KMS-11 (cell line): ENCODE data around the gene AZI2.

Experiments used
- H2AFZ ChIP-seq: fragments of 200-600 bp; sonication (generic); 2 replicates; pipeline ENCODE4 v1.6.1; 2016; ENCODE audit warnings: antibody characterized with exemption, mixed run types, low read depth
- H3K27ac ChIP-seq: fragments of 200-600 bp; sonication (generic); 2 replicates; pipeline ENCODE4 v1.6.1; 2016; ENCODE audit warnings: mild to moderate bottlenecking, mixed run types
- H3K27me3 ChIP-seq: fragments of 200-600 bp; sonication (generic); 2 replicates; pipeline ENCODE4 v1.6.1; 2017; ENCODE audit warnings: mild to moderate bottlenecking, low read depth, mixed run types, moderate library complexity; ENCODE audit not compliant: insufficient read depth
- H3K36me3 ChIP-seq: fragments of 200-600 bp; sonication (generic); 2 replicates; pipeline ENCODE4 v1.6.1; 2017; ENCODE audit warnings: mild to moderate bottlenecking, mixed run types; ENCODE audit not compliant: insufficient read depth
- H3K4me1 ChIP-seq: fragments of 200-600 bp; sonication (generic); 2 replicates; pipeline ENCODE4 v1.6.1; 2016; ENCODE audit warnings: mild to moderate bottlenecking, low read depth, mixed run types; ENCODE audit not compliant: poor library complexity, severe bottlenecking
- H3K4me2 ChIP-seq: fragments of 200-600 bp; sonication (generic); 2 replicates; pipeline ENCODE4 v1.7.0; 2016; ENCODE audit warnings: mild to moderate bottlenecking, mixed run types
- H3K4me3 ChIP-seq: fragments of 200-600 bp; sonication (generic); IDR thresholded peaks from 2 replicates; pipeline ENCODE4 v1.6.1; 2017; ENCODE audit warnings: low read depth, low read length, mixed read lengths; ENCODE audit not compliant: insufficient read depth
- H3K79me2 ChIP-seq: fragments of 200-600 bp; sonication (generic); 2 replicates; pipeline ENCODE4 v1.6.1; 2016; ENCODE audit warnings: low read depth, mixed run types; ENCODE audit not compliant: insufficient read depth
- H3K9ac ChIP-seq: fragments of 200-600 bp; sonication (generic); 2 replicates; pipeline ENCODE4 v1.6.1; 2016; ENCODE audit warnings: mild to moderate bottlenecking, mixed run types
- H4K20me1 ChIP-seq: fragments of 200-600 bp; sonication (generic); 2 replicates; pipeline ENCODE4 v1.6.1; 2016; ENCODE audit warnings: mild to moderate bottlenecking, mixed run types; ENCODE audit not compliant: insufficient read depth
- TF ChIP-seq, protein P1 (sequence below): fragments of 200-600 bp; sonication (generic); conservative IDR thresholded peaks from 2 replicates; pipeline ENCODE4 v1.6.1; 2017; ENCODE audit warnings: low read depth, mild to moderate bottlenecking, antibody characterized with exemption, low read length, moderate library complexity, mixed read lengths

AZI2 gene

GRCh38 chr3:28343144-28343543, 5.5 kb downstream of the AZI2 start:
- Histone ChIP-seq H4K20me1 (no peaks in the 10 kb centered on the region), H3K4me3 (no peak overlapping the region), H3K27me3 (no peaks in the 10 kb centered on the region), H3K79me2 (no peaks in the 10 kb centered on the region), H3K36me3 (no peaks in the 10 kb centered on the region), H3K27ac (no peak overlapping the region), H3K4me1 (peaks cover 21% of the 10 kb centered on the region), H2AFZ (no peak overlapping the region), H3K4me2 (no peak overlapping the region), H3K9ac (no peak overlapping the region)
- TF ChIP-seq, protein P1, sequence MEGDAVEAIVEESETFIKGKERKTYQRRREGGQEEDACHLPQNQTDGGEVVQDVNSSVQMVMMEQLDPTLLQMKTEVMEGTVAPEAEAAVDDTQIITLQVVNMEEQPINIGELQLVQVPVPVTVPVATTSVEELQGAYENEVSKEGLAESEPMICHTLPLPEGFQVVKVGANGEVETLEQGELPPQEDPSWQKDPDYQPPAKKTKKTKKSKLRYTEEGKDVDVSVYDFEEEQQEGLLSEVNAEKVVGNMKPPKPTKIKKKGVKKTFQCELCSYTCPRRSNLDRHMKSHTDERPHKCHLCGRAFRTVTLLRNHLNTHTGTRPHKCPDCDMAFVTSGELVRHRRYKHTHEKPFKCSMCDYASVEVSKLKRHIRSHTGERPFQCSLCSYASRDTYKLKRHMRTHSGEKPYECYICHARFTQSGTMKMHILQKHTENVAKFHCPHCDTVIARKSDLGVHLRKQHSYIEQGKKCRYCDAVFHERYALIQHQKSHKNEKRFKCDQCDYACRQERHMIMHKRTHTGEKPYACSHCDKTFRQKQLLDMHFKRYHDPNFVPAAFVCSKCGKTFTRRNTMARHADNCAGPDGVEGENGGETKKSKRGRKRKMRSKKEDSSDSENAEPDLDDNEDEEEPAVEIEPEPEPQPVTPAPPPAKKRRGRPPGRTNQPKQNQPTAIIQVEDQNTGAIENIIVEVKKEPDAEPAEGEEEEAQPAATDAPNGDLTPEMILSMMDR: no peak

DNA sequence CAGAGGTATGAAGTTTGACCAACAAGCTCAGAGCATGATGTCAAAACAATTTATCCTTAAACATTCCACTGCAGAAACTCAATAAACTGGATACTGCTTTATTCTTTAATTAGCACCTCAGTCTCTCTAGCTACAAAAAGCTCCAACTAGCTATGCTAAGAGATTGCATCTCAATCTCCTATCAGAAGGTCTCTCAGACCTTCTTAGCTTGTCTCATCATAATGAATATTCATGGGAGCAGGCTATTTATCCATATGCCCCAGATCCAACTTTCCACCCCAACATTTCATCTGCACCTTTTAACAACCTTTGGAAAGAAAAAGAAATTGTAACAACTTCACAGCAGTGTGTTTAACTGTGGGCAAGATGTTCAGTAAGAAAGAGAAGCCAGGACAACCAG, 11.4 kb downstream of the AZI2 start:
- H3K36me3 ChIP-seq: no peaks in the 10 kb centered on the region

DNA sequence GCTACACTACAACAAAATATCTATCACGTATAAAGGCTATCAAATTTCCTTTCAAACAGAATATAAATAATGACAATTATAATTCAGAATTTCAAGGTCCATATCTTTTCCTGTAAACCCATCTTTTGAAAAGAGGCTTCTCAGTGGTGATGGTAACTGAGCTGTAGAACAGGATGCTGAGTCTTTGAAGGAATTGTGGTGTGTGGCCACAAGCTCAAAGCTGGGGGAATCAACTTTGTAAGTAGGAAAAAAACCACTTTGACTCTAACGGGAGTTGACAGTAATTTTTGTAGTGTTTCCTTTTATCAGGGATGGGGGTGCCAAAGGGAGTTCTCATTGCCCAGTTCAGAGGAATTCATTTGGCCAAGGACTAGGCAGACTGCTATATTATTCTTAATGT, 13.4 kb downstream of the AZI2 start:
- H3K27ac ChIP-seq: no peak overlapping the region
- H3K79me2 ChIP-seq: no peaks in the 10 kb centered on the region
- no peak overlapping the region for H2AFZ ChIP-seq
- no peaks in the 10 kb centered on the region for H3K36me3 ChIP-seq
- H3K4me3 ChIP-seq: no peak overlapping the region
- H3K4me1 ChIP-seq: peaks cover 9% of the 10 kb centered on the region
- no peaks in the 10 kb centered on the region for H4K20me1 ChIP-seq
- no peaks in the 10 kb centered on the region for H3K27me3 ChIP-seq
- TF ChIP-seq, protein P1: no peak
- no peak overlapping the region for H3K4me2 ChIP-seq
- H3K9ac ChIP-seq: no peak overlapping the region

More for the DNA sequence above, 11.4 kb downstream of the AZI2 start:
- Histone ChIP-seq H3K4me1 (peaks cover 4% of the 10 kb centered on the region), H2AFZ (no peak overlapping the region), H3K9ac (no peak overlapping the region), H3K4me2 (no peak overlapping the region), H3K27me3 (no peaks in the 10 kb centered on the region), H3K79me2 (no peaks in the 10 kb centered on the region), H3K4me3 (no peak overlapping the region), H4K20me1 (no peaks in the 10 kb centered on the region), H3K27ac (no peak overlapping the region)
- TF ChIP-seq, protein P1: no peak

DNA sequence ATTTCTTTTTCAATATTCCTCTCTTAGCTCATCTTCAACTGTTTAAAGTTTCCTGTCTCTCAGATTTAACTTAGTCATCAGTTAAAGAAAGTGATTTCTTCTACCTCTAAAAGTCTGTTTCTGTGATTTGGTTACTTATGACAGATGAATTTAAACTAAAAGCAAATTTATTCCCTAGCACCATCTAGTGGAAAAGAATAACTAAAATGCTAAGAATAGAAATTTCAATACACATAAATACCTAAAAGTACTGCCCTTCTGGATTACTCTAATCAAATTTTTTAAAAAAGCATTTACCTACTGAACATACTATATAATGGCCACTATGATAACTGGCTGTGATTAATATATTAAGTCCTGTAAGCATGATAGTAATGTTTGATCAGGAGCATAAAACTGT, 14.1 kb downstream of the AZI2 start:
- Histone ChIP-seq H3K27me3 (no peaks in the 10 kb centered on the region), H3K36me3 (no peaks in the 10 kb centered on the region)
- TF ChIP-seq, protein P1: no peak; the same call in 1 of the 2 replicates

More for the DNA sequence above, 14.1 kb downstream of the AZI2 start:
- H2AFZ ChIP-seq: no peak overlapping the region
- no peak overlapping the region for H3K4me2 ChIP-seq
- H3K9ac ChIP-seq: no peak overlapping the region
- H3K79me2 ChIP-seq: no peaks in the 10 kb centered on the region
- peaks cover 10% of the 10 kb centered on the region for H3K4me1 ChIP-seq
- H3K27ac ChIP-seq: no peak overlapping the region
- no peak overlapping the region for H3K4me3 ChIP-seq
- H4K20me1 ChIP-seq: no peaks in the 10 kb centered on the region
